PFSK-1 (cell line): ENCODE data around the gene USP16.

Experiments used
- FOXP2 ChIP-seq: optimal IDR thresholded peaks from 2 replicates; pipeline ENCODE3; 2011; ENCODE audit warnings: borderline replicate concordance, control low read depth, inconsistent platforms; ENCODE audit not compliant: insufficient read depth; ENCODE audit errors: extremely low read length, extremely low read depth
- POLR2AphosphoS5 ChIP-seq: IDR thresholded peaks from 2 replicates; pipeline ENCODE4 v1.6.1; 2012; ENCODE audit warnings: low read depth, mild to moderate bottlenecking, control low read depth, low read length, moderate library complexity
- SIN3A ChIP-seq: IDR thresholded peaks from 2 replicates; pipeline ENCODE4 v1.6.1; 2012; ENCODE audit warnings: mild to moderate bottlenecking, low read length, moderate library complexity, borderline replicate concordance; ENCODE audit not compliant: insufficient read depth
- TAF1 ChIP-seq: IDR thresholded peaks from 2 replicates; pipeline ENCODE4 v1.6.1; 2012; ENCODE audit warnings: low read length, control low read depth, borderline replicate concordance; ENCODE audit not compliant: insufficient read depth
- TF ChIP-seq, protein P1 (sequence below), 2 experiments: IDR thresholded peaks; 2 replicates each; pipeline versions ENCODE4 v1.6.1 to v1.8.0; 2011 to 2012; ENCODE audit warnings: low read depth in 2 of 2, low read length in 2 of 2, control low read depth in 1 of 2, inconsistent platforms in 1 of 2, mild to moderate bottlenecking in 1 of 2, moderate library complexity in 1 of 2; ENCODE audit not compliant: insufficient read depth in 1 of 2

The USP16 gene

DNA sequence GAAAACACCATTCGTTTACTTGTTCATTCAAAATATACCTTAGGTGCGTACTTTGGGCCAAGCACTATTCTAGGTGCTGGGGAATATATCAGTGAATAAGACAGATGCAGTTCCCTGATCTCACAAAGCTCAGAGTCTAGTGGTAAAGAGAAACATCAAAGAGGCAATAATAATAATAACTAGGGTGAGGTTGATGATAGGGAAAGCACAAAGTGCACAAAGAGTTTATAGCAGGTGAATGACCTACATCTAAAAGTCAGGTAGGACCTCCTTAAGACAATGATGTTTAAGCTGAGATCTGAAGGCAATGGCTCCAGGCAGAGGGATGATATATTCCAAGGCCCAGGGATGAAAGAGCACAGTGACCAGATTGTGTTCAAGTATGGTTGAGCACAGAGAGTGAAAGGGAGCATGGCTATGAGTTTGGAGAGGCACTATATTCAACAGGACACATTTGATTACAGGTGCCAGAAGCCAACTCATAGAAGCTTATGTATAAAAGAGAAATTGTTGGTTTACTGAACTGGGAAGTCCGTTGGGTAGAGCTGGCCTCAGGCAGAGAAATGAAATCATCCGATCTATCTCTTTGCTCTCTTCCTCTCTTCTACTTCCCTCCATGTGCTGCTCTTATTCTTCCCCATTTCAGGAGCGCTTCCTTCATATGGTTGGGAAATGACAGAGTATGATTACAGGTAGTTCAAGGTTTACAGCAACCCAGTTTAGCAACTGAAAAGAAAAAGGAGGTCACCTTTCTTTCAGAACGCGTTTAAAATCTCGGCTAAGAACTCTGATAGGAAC lies 71.9 kb downstream of the USP16 start:
- TF ChIP-seq POLR2AphosphoS5 (no peak), FOXP2 (no peak), SIN3A (no peak), TAF1 (no peak)
- TF ChIP-seq, protein P1, sequence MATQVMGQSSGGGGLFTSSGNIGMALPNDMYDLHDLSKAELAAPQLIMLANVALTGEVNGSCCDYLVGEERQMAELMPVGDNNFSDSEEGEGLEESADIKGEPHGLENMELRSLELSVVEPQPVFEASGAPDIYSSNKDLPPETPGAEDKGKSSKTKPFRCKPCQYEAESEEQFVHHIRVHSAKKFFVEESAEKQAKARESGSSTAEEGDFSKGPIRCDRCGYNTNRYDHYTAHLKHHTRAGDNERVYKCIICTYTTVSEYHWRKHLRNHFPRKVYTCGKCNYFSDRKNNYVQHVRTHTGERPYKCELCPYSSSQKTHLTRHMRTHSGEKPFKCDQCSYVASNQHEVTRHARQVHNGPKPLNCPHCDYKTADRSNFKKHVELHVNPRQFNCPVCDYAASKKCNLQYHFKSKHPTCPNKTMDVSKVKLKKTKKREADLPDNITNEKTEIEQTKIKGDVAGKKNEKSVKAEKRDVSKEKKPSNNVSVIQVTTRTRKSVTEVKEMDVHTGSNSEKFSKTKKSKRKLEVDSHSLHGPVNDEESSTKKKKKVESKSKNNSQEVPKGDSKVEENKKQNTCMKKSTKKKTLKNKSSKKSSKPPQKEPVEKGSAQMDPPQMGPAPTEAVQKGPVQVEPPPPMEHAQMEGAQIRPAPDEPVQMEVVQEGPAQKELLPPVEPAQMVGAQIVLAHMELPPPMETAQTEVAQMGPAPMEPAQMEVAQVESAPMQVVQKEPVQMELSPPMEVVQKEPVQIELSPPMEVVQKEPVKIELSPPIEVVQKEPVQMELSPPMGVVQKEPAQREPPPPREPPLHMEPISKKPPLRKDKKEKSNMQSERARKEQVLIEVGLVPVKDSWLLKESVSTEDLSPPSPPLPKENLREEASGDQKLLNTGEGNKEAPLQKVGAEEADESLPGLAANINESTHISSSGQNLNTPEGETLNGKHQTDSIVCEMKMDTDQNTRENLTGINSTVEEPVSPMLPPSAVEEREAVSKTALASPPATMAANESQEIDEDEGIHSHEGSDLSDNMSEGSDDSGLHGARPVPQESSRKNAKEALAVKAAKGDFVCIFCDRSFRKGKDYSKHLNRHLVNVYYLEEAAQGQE (IDR thresholded peaks at IDR 0.05; ENCODE audit: insufficient read depth in 1 of 2, low read depth in 2 of 2, low read length in 2 of 2), result no peak

DNA sequence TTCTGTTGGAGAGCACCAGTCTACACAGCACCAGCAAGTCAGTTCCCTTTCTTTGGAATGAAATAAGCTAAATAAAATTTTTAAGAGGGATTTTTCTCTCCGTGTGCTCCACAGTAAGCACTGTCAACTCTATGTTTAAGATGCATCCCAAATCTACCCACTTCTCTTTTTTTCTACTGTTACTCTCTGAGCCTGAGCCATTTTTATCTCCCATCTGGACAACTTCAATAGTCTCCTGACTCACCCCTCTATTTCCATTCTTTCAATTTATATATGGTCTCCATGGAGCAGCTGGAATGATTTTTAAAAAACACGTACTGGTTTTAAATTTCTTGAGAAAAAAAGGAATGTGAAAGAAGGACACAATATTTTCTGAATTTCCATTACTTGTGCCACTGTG lies 73.7 kb downstream of the USP16 start:
- TF ChIP-seq TAF1 (no peak), FOXP2 (no peak), SIN3A (no peak)

- TF ChIP-seq, protein P1 (IDR thresholded peaks at IDR 0.05; ENCODE audit: insufficient read depth in 1 of 2, low read depth in 2 of 2, low read length in 2 of 2), result no peak
- no peak for TF ChIP-seq SIN3A
- no peak for TF ChIP-seq FOXP2
- no peak for TF ChIP-seq POLR2AphosphoS5
- no peak for TF ChIP-seq TAF1
These were observed 78.4 kb downstream of the USP16 start for GRCh38 chr21:29102791-29103257.
